Measurements from ENCODE around the gene CC2D1A. TPM values are rescaled to one million over a fixed set of nuclear protein-coding genes. Genes with fewer than 3 reads are reported as not detected.

The CC2D1A gene
- total and polyA plus RNA-seq, 4 donors = 7.4 to 12.0 (median 9.9) TPM

DNA sequence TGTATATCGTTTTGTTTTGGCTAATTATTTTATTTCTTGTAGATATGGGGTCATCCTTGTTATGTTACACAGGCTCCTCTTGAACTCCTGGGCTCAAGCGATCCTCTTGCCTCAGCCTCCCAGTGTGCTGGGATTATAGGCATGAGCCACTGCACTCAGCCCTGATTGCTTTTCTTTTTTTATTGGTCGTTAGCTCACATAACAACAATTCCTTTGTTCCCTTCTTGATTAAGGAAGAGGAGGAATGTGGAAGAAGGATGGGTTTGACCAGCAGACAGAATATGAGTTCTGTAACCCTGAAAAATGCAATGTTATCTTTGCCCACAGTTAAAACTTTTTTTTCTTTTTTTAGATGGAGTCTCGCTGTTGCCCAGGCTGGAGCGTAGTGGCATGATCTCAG is 11.4 kb upstream of the CC2D1A start:
- Histone ChIP-seq H3K4me1 (ENCODE audit: control insufficient read depth in 4 of 4, insufficient read depth in 4 of 4, low read length in 3 of 4) (peaks cover 0 to 7% (median 2%) of the 10 kb centered on the region in 4 donors), H3K27me3 (ENCODE audit: control insufficient read depth in 4 of 4, insufficient read depth in 4 of 4, low read length in 3 of 4) (no peaks in the 10 kb centered on the region), H3K9me3 (ENCODE audit: control insufficient read depth in 4 of 4, low read length in 3 of 4) (no peaks in the 10 kb centered on the region), H3K36me3 (ENCODE audit: control insufficient read depth in 4 of 4, insufficient read depth in 3 of 4, low read depth in 1 of 4, low read length in 3 of 4) (no peaks in the 10 kb centered on the region), H3K4me3 (ENCODE audit: low read depth in 1 of 3, low read length in 3 of 3) (no peak overlapping the region), H3K9ac (ENCODE audit: low read depth in 1 of 2, low read length in 2 of 2) (no peak overlapping the region), H3K27ac (ENCODE audit: low read depth in 1 of 2, low read length in 2 of 2) (no peak overlapping the region)
- no peak for TF ChIP-seq HNF4A (conservative IDR thresholded peaks at IDR 0.05)
- TF ChIP-seq FOXA1 (IDR thresholded peaks at IDR 0.05) = no peak
- no peak for TF ChIP-seq TAF1 (conservative IDR thresholded peaks at IDR 0.05)
- no peak for TF ChIP-seq NR2F2 (IDR thresholded peaks at IDR 0.05)
- TF ChIP-seq FOXA2 (IDR thresholded peaks at IDR 0.05) = no peak
- no peak for TF ChIP-seq EGR1 (IDR thresholded peaks at IDR 0.05; ENCODE audit: low read depth in 2 of 2)
- TF ChIP-seq, protein P1, sequence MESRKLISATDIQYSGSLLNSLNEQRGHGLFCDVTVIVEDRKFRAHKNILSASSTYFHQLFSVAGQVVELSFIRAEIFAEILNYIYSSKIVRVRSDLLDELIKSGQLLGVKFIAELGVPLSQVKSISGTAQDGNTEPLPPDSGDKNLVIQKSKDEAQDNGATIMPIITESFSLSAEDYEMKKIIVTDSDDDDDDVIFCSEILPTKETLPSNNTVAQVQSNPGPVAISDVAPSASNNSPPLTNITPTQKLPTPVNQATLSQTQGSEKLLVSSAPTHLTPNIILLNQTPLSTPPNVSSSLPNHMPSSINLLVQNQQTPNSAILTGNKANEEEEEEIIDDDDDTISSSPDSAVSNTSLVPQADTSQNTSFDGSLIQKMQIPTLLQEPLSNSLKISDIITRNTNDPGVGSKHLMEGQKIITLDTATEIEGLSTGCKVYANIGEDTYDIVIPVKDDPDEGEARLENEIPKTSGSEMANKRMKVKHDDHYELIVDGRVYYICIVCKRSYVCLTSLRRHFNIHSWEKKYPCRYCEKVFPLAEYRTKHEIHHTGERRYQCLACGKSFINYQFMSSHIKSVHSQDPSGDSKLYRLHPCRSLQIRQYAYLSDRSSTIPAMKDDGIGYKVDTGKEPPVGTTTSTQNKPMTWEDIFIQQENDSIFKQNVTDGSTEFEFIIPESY (IDR thresholded peaks at IDR 0.05) = no peak
- TF ChIP-seq, protein P2, sequence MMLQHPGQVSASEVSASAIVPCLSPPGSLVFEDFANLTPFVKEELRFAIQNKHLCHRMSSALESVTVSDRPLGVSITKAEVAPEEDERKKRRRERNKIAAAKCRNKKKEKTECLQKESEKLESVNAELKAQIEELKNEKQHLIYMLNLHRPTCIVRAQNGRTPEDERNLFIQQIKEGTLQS (IDR thresholded peaks at IDR 0.05) = no peak
- TF ChIP-seq JUND (IDR thresholded peaks at IDR 0.05) = no peak
- TF ChIP-seq, protein P3, sequence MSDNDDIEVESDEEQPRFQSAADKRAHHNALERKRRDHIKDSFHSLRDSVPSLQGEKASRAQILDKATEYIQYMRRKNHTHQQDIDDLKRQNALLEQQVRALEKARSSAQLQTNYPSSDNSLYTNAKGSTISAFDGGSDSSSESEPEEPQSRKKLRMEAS (IDR thresholded peaks at IDR 0.05) = no peak
- TF ChIP-seq RAD21 (IDR thresholded peaks at IDR 0.05) = no peak
- TF ChIP-seq HNF4G (IDR thresholded peaks at IDR 0.05) = no peak
- no peak for TF ChIP-seq SP1 (IDR thresholded peaks at IDR 0.05)
- TF ChIP-seq, protein P4, sequence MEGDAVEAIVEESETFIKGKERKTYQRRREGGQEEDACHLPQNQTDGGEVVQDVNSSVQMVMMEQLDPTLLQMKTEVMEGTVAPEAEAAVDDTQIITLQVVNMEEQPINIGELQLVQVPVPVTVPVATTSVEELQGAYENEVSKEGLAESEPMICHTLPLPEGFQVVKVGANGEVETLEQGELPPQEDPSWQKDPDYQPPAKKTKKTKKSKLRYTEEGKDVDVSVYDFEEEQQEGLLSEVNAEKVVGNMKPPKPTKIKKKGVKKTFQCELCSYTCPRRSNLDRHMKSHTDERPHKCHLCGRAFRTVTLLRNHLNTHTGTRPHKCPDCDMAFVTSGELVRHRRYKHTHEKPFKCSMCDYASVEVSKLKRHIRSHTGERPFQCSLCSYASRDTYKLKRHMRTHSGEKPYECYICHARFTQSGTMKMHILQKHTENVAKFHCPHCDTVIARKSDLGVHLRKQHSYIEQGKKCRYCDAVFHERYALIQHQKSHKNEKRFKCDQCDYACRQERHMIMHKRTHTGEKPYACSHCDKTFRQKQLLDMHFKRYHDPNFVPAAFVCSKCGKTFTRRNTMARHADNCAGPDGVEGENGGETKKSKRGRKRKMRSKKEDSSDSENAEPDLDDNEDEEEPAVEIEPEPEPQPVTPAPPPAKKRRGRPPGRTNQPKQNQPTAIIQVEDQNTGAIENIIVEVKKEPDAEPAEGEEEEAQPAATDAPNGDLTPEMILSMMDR (IDR thresholded peaks at IDR 0.05; ENCODE audit: low read depth, low read length, missing input control) = no peak
- TF ChIP-seq YY1 (IDR thresholded peaks at IDR 0.05) = no peak
- TF ChIP-seq, protein P5, sequence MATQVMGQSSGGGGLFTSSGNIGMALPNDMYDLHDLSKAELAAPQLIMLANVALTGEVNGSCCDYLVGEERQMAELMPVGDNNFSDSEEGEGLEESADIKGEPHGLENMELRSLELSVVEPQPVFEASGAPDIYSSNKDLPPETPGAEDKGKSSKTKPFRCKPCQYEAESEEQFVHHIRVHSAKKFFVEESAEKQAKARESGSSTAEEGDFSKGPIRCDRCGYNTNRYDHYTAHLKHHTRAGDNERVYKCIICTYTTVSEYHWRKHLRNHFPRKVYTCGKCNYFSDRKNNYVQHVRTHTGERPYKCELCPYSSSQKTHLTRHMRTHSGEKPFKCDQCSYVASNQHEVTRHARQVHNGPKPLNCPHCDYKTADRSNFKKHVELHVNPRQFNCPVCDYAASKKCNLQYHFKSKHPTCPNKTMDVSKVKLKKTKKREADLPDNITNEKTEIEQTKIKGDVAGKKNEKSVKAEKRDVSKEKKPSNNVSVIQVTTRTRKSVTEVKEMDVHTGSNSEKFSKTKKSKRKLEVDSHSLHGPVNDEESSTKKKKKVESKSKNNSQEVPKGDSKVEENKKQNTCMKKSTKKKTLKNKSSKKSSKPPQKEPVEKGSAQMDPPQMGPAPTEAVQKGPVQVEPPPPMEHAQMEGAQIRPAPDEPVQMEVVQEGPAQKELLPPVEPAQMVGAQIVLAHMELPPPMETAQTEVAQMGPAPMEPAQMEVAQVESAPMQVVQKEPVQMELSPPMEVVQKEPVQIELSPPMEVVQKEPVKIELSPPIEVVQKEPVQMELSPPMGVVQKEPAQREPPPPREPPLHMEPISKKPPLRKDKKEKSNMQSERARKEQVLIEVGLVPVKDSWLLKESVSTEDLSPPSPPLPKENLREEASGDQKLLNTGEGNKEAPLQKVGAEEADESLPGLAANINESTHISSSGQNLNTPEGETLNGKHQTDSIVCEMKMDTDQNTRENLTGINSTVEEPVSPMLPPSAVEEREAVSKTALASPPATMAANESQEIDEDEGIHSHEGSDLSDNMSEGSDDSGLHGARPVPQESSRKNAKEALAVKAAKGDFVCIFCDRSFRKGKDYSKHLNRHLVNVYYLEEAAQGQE (IDR thresholded peaks at IDR 0.05) = no peak
- no peak for TF ChIP-seq RXRA (IDR thresholded peaks at IDR 0.05)
- no peak for DNase-seq (ENCODE audit: low spot score)
- 83% methylated on average over 5 of the region's 5 CpGs for WGBS

DNA sequence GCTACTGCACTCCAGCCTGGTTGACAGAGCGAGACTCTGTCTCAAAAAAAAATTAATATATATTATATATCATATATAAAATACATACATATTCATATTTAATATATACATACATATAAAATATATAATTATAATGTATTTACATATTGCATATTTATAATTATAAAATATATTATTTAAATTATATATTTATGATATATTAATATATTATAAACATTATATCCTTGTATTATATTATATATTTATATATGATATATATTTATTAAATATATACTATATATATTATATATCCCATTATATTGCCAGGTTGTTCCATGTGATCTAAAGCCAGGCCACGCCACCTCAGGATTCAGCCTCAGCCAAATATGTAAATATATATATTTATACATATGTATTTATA is 9.8 kb upstream of the CC2D1A start:
- H3K27ac ChIP-seq (ENCODE audit: low read depth in 1 of 2, low read length in 2 of 2) = no peak overlapping the region
- 97% methylated on average over 2 of the region's 2 CpGs for WGBS
- H3K4me3 ChIP-seq (ENCODE audit: low read depth in 1 of 3, low read length in 3 of 3) = no peak overlapping the region
- no peak for TF ChIP-seq JUND (IDR thresholded peaks at IDR 0.05)
- no peak for TF ChIP-seq FOXA1 (IDR thresholded peaks at IDR 0.05)
- no peak for TF ChIP-seq SP1 (IDR thresholded peaks at IDR 0.05)
- TF ChIP-seq, protein P3 (IDR thresholded peaks at IDR 0.05) = no peak
- TF ChIP-seq, protein P5 (IDR thresholded peaks at IDR 0.05) = no peak
- no peak for TF ChIP-seq YY1 (IDR thresholded peaks at IDR 0.05)
- H3K9me3 ChIP-seq (ENCODE audit: control insufficient read depth in 4 of 4, low read length in 3 of 4) = no peaks in the 10 kb centered on the region
- DNase-seq (ENCODE audit: low spot score) = no peak
- no peak overlapping the region for H3K9ac ChIP-seq (ENCODE audit: low read depth in 1 of 2, low read length in 2 of 2)
- H3K4me1 ChIP-seq (ENCODE audit: control insufficient read depth in 4 of 4, insufficient read depth in 4 of 4, low read length in 3 of 4) = peaks cover 0 to 7% (median 2%) of the 10 kb centered on the region in 4 donors
- no peaks in the 10 kb centered on the region for H3K36me3 ChIP-seq (ENCODE audit: control insufficient read depth in 4 of 4, insufficient read depth in 3 of 4, low read depth in 1 of 4, low read length in 3 of 4)
- H3K27me3 ChIP-seq (ENCODE audit: control insufficient read depth in 4 of 4, insufficient read depth in 4 of 4, low read length in 3 of 4) = no peaks in the 10 kb centered on the region

All from liver (tissue), 9 donors.